Measurements from ENCODE around the gene ZBED6. TPM values are rescaled to one million over a fixed set of nuclear protein-coding genes. Genes with fewer than 3 reads are reported as not detected.
"Not testable (repeated sequence)": the region's sequence is repeated elsewhere in the genome, so short reads cannot be mapped to it uniquely, and the experiment has no call there.

ZBED6 gene
- total and polyA plus RNA-seq, 2 of the 4 experiments (the other 2 are of a cell fraction): 3.8 to 26.2 TPM

DNA sequence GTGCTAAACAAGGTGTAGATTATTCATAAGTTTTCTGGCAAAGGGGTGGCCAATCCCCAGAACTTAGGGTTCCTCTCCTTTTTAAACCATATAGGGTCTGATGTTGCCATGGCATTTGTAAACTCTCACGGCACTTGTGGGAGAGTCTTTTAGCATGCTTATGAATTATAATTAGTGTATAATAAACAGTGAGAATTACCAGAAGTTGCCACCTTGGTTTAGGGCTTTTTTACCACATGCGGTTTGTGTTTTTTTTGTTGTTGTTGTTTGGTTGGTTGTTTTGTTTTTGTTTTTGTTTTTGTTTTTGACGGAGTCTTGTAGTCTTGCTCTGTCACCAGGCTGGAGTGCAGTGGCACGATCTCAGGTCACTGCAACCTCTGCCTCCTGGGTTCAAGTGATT lies 39.4 kb upstream of the ZBED6 start:
- POLR2A ChIA-PET (ENCODE audit: unreplicated experiment): no interaction called here
- H2BK5ac ChIP-seq (ENCODE audit: low read depth, low read length, poor library complexity, severe bottlenecking): no peak overlapping the region
- H3K9ac ChIP-seq (ENCODE audit: low read depth, low read length): no peak overlapping the region
- H2BK20ac ChIP-seq (ENCODE audit: low read depth, low read length): no peak overlapping the region; the same call in 1 of the 2 replicates
- ATAC-seq (ENCODE audit: low read depth) (no peak), DNase-seq (no peak)
- no peaks in the 10 kb centered on the region for H3K27me3 ChIP-seq (ENCODE audit: control insufficient read depth, insufficient read depth, low read length)
- peaks cover 7% of the 10 kb centered on the region for H3K4me1 ChIP-seq (ENCODE audit: control insufficient read depth, insufficient read depth, low read length)
- no peaks in the 10 kb centered on the region for H3K9me3 ChIP-seq (ENCODE audit: control insufficient read depth, insufficient read depth, low read length)
- no peak overlapping the region for H3K27ac ChIP-seq (ENCODE audit: insufficient read depth, low read length)
- H4K20me1 ChIP-seq (ENCODE audit: insufficient read depth, low read length): no peaks in the 10 kb centered on the region; the same call in 1 of the 2 replicates
- H4K5ac ChIP-seq (ENCODE audit: low read depth, low read length): no peak overlapping the region
- no peak overlapping the region for H3K18ac ChIP-seq (ENCODE audit: low read depth, low read length)
- in situ Hi-C loops (cut with MboI; ENCODE audit: low sequenced_read_pairs): no loop called here
- no peak overlapping the region for H3K56ac ChIP-seq (ENCODE audit: extremely low read depth, insufficient read depth, low read length)
- CTCF ChIA-PET: no interaction called here
- H3K9me1 ChIP-seq (ENCODE audit: insufficient read depth, low read length): no peaks in the 10 kb centered on the region
- H2BK120ac ChIP-seq (ENCODE audit: low read depth, low read length): no peak overlapping the region
- H2AK9ac ChIP-seq (replicated peaks; ENCODE audit: low read depth, low read length, poor library complexity): no peak overlapping the region
- H3K23ac ChIP-seq (ENCODE audit: low read depth, low read length): no peak overlapping the region
- no peak overlapping the region for H3K4me2 ChIP-seq (ENCODE audit: low read depth, low read length)
- no CpG with 5 or more reads among the region's 4 CpGs for WGBS, 2 experiments (ENCODE audit: extremely low coverage in 2 of 2, insufficient read length in 1 of 2)
- dilution Hi-C loops (cut with HindIII; ENCODE audit: low sequenced_read_pairs, unreplicated experiment): no loop called here
- H2AK5ac ChIP-seq (ENCODE audit: low read depth, low read length): no peak overlapping the region
- H3K79me1 ChIP-seq (ENCODE audit: low read depth in 1 of 2, low read length in 2 of 2): no peaks in the 10 kb centered on the region
- H2AFZ ChIP-seq (replicated peaks; ENCODE audit: low read length, poor library complexity): no peak overlapping the region
- no peak overlapping the region for H4K91ac ChIP-seq (ENCODE audit: insufficient read depth, low read depth, low read length)
- no peak overlapping the region; the same call in 2 of the 3 replicates for H2BK15ac ChIP-seq (ENCODE audit: low read depth, low read length)
- H3K14ac ChIP-seq (replicated peaks; ENCODE audit: low read depth, low read length): no peak overlapping the region
- no peak overlapping the region for H3K4ac ChIP-seq (ENCODE audit: low read depth, low read length)
- TF ChIP-seq SMC3 (IDR thresholded peaks at IDR 0.05; ENCODE audit: low read depth, low read length) (no peak), RAD21 (IDR thresholded peaks at IDR 0.05; ENCODE audit: low read length) (no peak), NFE2L2 (IDR thresholded peaks at IDR 0.05; ENCODE audit: low read depth, low read length) (no peak), MXI1 (IDR thresholded peaks at IDR 0.05; ENCODE audit: borderline replicate concordance, low read depth, low read length) (no peak), POLR2A (IDR thresholded peaks at IDR 0.05; ENCODE audit: low read depth, low read length) (no peak), BHLHE40 (IDR thresholded peaks at IDR 0.05; ENCODE audit: low read depth, low read length) (no peak), CHD1 (IDR thresholded peaks at IDR 0.05; ENCODE audit: low read depth, low read length) (no peak)
- TF ChIP-seq, protein P1, sequence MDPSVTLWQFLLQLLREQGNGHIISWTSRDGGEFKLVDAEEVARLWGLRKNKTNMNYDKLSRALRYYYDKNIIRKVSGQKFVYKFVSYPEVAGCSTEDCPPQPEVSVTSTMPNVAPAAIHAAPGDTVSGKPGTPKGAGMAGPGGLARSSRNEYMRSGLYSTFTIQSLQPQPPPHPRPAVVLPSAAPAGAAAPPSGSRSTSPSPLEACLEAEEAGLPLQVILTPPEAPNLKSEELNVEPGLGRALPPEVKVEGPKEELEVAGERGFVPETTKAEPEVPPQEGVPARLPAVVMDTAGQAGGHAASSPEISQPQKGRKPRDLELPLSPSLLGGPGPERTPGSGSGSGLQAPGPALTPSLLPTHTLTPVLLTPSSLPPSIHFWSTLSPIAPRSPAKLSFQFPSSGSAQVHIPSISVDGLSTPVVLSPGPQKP (IDR thresholded peaks at IDR 0.05; ENCODE audit: borderline replicate concordance, low read depth, low read length): no peak
- no TSS peak for BruUV-seq (replicated peaks)
- no peaks in the 10 kb centered on the region for H3K36me3 ChIP-seq (ENCODE audit: control insufficient read depth, insufficient read depth, low read length)
- H4K8ac ChIP-seq (ENCODE audit: low read depth in 2 of 2, low read length in 2 of 2): no peak overlapping the region
- intact Hi-C loops (cut with micrococcal nuclease): no loop called here
- no peak overlapping the region for H3K4me3 ChIP-seq (ENCODE audit: insufficient read depth, low read depth, low read length)

DNA sequence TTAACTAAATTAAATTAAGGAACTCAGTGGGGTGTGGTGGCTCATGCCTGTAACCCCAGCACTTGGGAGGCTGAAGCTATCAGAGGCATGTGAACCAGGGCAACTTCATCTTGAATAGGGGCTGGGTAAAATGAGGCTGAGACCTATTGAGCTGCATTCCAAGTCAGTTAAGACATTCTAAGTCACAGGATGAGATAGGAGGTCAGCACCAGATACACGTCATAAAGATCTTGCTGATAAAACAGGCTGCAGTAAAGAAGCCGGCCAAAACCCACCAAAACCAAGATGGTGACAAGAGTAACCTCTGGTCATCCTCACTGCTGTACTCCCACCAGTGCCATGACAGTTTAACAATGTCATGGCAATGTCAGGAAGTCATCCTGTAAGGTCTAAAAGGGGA lies 36.7 kb upstream of the ZBED6 start:
- H3K4me2 ChIP-seq (ENCODE audit: low read depth, low read length); ATAC-seq (ENCODE audit: low read depth); H3K9me3 ChIP-seq (ENCODE audit: control insufficient read depth, insufficient read depth, low read length); H3K27me3 ChIP-seq (ENCODE audit: control insufficient read depth, insufficient read depth, low read length); H2AK9ac ChIP-seq (replicated peaks; ENCODE audit: low read depth, low read length, poor library complexity); in situ Hi-C loops (cut with MboI; ENCODE audit: low sequenced_read_pairs); BruUV-seq (replicated peaks); H3K9ac ChIP-seq (ENCODE audit: low read depth, low read length); H3K4me1 ChIP-seq (ENCODE audit: control insufficient read depth, insufficient read depth, low read length); H4K8ac ChIP-seq (ENCODE audit: low read depth in 2 of 2, low read length in 2 of 2); H4K91ac ChIP-seq (ENCODE audit: insufficient read depth, low read depth, low read length); H2BK5ac ChIP-seq (ENCODE audit: low read depth, low read length, poor library complexity, severe bottlenecking); POLR2A ChIA-PET (ENCODE audit: unreplicated experiment); H2AK5ac ChIP-seq (ENCODE audit: low read depth, low read length); H3K27ac ChIP-seq (ENCODE audit: insufficient read depth, low read length); H3K9me1 ChIP-seq (ENCODE audit: insufficient read depth, low read length); intact Hi-C loops (cut with micrococcal nuclease); H2BK120ac ChIP-seq (ENCODE audit: low read depth, low read length); H3K14ac ChIP-seq (replicated peaks; ENCODE audit: low read depth, low read length); H2BK20ac ChIP-seq (ENCODE audit: low read depth, low read length); H2AFZ ChIP-seq (replicated peaks; ENCODE audit: low read length, poor library complexity); H3K23ac ChIP-seq (ENCODE audit: low read depth, low read length); H3K18ac ChIP-seq (ENCODE audit: low read depth, low read length); H3K36me3 ChIP-seq (ENCODE audit: control insufficient read depth, insufficient read depth, low read length); H3K4ac ChIP-seq (ENCODE audit: low read depth, low read length); H4K5ac ChIP-seq (ENCODE audit: low read depth, low read length); dilution Hi-C loops (cut with HindIII; ENCODE audit: low sequenced_read_pairs, unreplicated experiment); CTCF ChIA-PET; H3K79me1 ChIP-seq (ENCODE audit: low read depth in 1 of 2, low read length in 2 of 2); H3K56ac ChIP-seq (ENCODE audit: extremely low read depth, insufficient read depth, low read length); H2BK15ac ChIP-seq (ENCODE audit: low read depth, low read length); H3K4me3 ChIP-seq (ENCODE audit: insufficient read depth, low read depth, low read length); H4K20me1 ChIP-seq (ENCODE audit: insufficient read depth, low read length); DNase-seq: not testable (repeated sequence)
- WGBS, 2 experiments (ENCODE audit: extremely low coverage in 2 of 2, insufficient read length in 1 of 2): no CpG with 5 or more reads among the region's 2 CpGs

All from IMR-90 (cell line).